SIG-M5 treated with dmso at 0.1 percent for 504 hours (cell line): ENCODE measurements around the gene AP2M1.

Experiments
- DNase-seq: peaks from one replicate; lab custom pipeline; 2025; ENCODE audit not compliant: unreplicated experiment; lab: John Stamatoyannopoulos, UW

The AP2M1 gene

GRCh38 chr3:184177767-184178306 lies 3.2 kb downstream of the AP2M1 start:
- no peak for DNase-seq

GRCh38 chr3:184178521-184179138 lies 4.0 kb downstream of the AP2M1 start:
- no peak for DNase-seq

DNA sequence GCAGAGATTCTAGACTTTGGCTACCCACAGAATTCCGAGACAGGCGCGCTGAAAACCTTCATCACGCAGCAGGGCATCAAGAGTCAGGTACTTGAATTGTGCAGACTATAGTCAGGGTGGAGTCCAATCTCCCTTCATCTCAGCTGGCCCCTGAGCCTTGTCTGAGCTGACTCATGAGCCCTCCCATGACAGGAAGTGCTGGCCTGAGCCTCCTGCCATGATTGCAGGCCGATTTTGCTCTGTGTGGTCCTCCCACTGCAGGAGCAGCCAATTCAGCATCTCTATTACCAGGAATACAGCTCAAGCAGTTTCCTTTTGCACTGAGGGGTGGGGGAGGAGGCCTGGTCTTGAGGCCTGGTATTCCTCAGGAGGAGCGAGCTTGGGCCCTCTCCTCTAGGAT lies 5.5 kb downstream of the AP2M1 start:
- DNase-seq, result no peak

DNA sequence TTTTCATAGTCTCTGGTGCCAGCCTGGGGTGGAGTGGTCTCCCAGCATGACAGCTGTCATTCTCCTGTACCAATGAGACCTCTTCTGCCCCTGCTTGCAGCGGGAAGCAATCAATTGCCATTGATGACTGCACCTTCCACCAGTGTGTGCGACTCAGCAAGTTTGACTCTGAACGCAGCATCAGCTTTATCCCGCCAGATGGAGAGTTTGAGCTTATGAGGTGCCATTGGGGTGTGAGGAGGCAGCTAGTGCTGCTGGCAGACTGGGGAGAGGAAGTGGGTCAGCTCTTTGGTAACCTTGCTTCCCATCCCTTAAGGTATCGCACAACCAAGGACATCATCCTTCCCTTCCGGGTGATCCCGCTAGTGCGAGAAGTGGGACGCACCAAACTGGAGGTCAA lies 6.9 kb downstream of the AP2M1 start:
- no peak for DNase-seq

DNA sequence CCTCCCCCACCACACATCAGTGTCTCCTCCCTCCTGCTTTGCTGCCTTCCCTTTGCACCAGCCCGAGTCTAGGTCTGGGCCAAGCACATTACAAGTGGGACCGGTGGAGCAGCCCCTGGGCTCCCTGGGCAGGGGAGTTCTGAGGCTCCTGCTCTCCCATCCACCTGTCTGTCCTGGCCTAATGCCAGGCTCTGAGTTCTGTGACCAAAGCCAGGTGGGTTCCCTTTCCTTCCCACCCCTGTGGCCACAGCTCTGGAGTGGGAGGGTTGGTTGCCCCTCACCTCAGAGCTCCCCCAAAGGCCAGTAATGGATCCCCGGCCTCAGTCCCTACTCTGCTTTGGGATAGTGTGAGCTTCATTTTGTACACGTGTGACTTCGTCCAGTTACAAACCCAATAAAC lies 9.0 kb downstream of the AP2M1 start:
- no peak for DNase-seq

DNA sequence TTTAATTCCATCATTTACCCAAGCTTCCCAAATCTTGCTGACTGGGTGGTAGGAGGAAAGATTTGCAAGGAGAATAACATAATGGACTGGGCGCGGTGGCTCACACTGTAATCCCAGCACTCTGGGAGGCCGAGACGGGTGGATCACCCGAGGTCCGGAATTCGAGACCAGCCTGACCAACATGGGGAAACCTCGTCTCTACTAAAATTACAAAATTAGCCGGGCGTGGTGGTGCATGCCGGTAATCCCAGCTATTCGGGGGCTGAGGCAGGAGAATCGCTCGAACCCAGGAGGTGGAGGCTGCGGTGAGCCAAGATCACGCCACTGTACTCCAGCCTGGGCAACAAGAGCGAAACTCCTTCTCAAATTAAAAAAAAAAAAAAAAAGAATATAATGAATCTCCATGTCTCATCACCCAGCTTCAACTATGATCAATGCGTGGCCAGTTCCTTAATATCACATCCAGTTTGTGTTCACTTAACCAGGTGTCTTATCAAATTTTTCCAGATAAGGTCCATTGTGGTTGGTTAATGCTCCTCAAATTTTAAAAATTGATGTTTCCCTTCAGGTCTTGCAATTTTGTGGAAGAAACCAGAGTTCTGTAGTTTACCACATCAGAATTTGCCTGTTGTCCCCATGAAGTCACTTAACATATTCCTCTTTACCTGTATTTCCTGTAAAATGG lies 10.0 kb downstream of the AP2M1 start:
- DNase-seq, result no peak

DNA sequence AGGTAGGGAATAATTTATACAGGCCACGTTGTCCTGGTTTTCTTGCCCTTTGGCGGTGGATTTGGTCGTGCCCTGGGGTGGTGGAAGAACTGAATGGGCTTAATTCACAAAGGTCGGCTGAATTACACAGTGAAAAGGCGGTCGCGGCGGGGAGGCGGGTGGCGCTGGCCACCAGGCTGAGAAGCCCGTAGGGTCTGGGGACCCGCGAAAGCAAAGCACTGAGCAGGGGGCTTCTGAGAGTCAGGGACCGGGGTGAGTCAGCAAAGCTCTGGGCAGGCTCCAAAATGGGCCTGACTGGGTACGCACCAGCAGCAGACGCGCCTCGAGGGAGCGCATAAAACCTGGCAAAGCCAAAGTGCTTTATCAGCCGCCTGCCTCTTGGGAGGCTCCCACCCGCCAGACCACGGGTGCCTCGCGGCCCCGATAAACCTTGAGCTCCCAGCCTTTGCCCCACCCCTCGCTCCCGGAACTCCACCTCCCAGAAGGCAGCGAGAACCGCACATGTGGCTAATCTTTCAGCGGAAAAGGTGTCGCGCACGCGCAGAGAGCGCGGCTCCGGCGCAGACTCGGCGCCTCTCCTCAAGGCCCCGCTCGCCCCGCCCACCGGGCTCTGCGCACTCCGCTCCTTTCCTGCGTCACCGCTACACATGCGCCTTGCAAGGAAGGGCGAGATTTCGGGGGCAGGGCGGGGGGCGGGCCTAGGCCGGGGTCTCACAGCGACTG lies 11.0 kb downstream of the AP2M1 start:
- peak; percentile 98 for DNase-seq

DNA sequence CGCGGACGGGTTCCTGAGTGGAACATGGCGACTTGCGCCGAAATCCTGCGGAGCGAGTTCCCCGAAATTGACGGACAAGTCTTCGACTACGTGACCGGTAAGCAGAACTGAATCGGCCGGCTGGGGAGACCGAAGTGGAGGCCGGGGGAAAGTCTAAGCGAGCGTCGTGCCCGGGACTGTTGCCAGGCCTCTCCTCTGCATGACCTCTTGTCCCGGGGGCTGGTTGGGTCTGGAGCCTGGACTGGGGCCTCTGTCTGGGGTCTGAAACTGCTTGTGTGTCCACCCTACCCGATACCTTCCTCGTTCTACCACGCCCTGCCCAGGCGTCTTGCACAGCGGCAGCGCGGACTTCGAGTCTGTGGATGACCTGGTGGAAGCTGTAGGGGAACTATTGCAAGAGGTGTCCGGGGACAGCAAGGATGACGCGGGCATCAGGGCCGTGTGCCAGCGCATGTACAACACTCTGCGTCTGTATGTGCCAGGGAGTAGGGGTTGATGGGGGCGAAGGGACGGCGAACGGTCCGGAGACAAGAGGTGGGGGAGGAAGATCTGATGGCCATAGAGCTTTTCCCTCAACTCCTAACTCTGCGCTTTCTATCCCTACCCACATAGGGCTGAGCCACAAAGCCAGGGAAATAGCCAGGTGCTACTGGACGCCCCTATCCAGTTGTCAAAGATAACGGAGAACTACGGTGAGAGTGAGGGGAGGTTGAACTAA lies 11.7 kb downstream of the AP2M1 start, which contains the start of gene ABCF3:
Gene ABCF3 (plus strand): TSS at position 16 of the 718 bp plus-strand sequence. CDS start 9 bp downstream, at position 25.
- DNase-seq, result no peak

DNA sequence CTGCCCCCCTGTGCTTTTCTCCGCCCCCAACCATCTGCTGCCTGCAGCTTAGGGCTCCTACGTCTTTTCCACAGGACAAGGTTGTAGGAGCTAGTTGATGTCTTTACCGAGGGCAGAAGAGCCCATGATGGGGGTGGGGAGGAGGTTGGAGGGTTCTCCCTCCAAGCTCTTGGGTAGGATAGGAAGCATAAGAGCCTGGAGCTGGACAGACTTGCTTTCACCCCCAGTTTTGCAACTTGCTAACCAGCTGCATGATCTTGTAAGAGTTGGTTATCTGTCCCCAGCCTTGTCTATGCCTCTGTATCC lies 12.2 kb downstream of the AP2M1 start:
- DNase-seq, result peak; percentile 31

GRCh38 chr3:184188080-184188479 lies 13.4 kb downstream of the AP2M1 start:
- DNase-seq, result no peak

GRCh38 chr3:184189421-184189820 lies 14.8 kb downstream of the AP2M1 start:
- DNase-seq, result no peak

DNA sequence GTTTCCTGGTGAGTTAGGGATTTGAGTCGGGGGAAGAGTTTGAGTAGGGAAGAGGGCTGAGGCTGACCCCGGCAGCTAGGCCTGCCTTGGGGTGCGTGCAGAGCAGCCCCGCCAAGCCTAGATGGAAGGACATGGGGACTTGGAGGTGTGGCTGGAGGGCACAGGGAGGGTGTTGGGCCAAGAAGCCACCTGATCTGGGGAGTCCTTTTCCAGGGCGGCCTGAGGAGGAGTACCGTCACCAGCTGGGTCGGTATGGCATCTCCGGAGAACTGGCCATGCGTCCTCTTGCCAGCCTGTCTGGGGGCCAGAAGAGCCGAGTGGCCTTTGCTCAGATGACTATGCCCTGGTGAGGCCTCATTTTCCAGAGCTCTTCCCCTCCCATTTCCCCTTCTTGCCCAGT lies 18.2 kb downstream of the AP2M1 start:
- DNase-seq, result no peak

DNA sequence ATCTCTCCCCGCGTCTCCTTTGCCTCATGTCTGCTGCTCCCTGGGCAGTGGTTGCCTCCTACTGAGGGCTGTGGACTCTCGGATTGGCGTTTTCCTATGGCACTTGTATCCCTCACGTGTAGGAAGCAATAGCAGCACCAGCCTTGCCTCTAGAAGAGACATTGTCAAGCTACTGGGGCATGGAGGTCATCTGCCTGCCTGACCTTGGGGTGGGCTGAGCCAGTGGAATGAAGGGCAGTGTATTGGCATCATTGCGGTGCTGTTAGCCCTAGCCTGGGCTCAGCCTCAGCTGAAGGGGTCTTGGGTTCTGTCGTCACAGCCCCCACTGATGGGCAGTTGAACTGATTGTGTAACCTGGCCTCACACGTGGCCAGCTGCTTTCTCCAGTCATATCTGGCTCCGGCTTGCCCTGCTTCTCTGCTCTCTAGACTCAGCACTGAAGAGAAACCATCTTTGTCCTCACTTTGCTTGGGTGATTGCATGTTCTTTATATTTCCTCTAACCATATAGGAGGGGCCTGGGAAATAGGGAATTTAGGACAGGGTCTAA lies 19.4 kb downstream of the AP2M1 start:
- no peak for DNase-seq

- no peak for DNase-seq
Observed at GRCh38 chr3:184196536-184196935, 21.9 kb downstream of the AP2M1 start.

GRCh38 chr3:184198509-184198908 lies 23.9 kb downstream of the AP2M1 start:
- no peak for DNase-seq

DNA sequence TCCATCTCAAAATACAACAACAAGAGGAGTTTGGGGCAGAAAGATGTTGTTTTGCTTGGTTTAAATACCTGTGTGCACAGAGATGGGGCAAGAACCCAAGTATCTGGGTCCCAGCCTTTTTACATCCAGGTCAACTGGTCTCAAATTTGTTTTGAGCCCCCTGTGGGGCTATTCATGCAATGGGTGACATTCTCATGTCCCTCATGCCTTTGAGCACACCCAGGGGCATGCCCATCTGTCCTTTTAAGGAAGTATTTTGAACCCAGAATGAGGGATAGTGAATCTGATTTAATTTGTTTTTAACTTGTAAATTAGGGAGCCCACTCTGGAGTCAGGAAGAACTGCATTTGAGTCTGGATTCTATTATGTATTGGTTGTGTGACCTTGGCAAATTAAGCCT lies 26.2 kb downstream of the AP2M1 start:
- DNase-seq, result no peak

DNA sequence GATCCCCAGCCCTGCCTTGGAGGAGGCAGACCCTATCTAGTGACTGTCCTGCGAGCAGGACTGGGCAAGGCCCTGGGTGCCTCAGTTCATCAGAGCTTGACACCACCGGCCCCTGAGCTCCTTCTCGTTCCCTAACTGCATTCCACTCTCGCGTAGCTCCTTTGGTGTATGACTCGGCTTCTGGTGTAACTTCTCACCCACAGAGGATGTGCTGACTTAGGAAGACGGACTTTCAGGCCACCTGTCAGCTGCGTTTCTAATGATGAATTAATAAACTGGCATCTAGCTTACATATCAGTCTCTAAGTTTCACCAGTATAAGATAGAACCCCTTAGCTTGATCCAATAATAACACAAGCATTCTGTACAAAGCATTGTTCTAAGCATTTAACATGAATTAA lies 28.9 kb downstream of the AP2M1 start:
- no peak for DNase-seq

DNA sequence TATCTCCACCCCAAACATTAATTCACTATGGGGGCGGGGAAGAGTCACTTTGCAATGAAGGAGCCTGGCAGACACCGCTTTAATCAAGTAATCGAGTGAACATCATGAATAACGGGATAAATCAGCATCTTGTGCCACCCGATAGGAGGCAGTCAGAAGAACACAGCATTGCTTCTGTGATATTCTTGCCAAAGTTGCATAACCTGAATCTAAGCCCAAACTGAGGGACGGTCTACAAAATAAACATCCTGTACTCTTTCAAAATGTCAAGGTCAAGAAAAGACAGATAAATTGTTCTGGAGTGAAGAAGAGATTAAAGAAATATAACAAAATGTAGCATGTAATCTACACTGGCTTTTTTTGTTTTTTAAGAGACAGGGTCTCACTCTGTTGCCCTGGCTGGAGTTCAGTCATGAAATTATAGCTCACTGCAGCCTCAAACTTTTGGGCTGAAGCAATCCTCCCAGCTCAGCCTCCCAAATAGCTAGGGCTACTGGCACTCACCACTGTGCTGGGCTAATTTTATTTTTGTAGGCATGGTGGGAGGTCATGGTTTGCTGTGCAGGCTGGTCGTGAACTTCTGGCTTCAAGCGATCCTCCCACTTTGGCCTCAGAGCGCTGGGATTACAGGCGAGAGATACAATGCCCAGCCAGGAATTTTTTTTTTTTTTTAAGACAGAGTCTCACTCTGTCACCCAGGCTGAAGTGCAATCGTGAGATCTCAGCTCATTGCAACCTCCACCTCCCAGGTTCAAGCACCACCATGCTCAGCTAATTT lies 34.7 kb downstream of the AP2M1 start:
- no peak for DNase-seq

DNA sequence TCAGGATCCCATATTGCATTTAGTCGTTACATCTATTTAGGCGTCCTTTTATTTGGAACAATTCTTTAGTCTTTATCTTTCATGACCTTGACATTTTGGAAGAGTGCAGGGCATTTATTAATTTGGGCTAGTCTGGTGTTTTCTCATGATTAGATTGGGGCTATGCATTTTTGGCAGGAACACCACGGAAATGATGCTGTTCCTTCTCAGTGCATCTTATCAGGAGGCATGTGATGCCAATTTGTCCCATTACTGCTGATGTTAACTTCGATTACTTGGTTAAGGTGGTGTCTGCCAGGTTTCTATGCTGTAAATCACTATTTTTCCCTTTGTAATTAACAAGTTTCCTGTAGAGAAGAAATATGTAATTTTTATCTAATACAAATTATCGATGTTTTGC lies 36.6 kb downstream of the AP2M1 start:
- no peak for DNase-seq

GRCh38 chr3:184211718-184212117 lies 37.1 kb downstream of the AP2M1 start:
- DNase-seq, result no peak
